IMR-90 (cell line): ENCODE measurements around the gene PLOD3. TPM values are rescaled to one million over a fixed set of nuclear protein-coding genes. Genes with fewer than 3 reads are reported as not detected.
"Not testable (repeated sequence)": the region's sequence is repeated elsewhere in the genome, so short reads cannot be mapped to it uniquely, and the experiment has no call there.

Experiments used
- ATAC-seq: fragments of 200-7000 bp; cut with Tn5 transposase; 2 replicates; pipeline ENCODE4 v1.9.1; 2020; ENCODE audit warnings: low read depth, mild to moderate bottlenecking, moderate library complexity
- BruUV-seq: library from RNA; stranded (reverse); fragments of 400-500 nt; replicated peaks from 2 replicates; lab custom pipeline; 2021; lab: Mats Ljungman, UMichigan
- CTCF ChIA-PET: fragments of 300-600 bp; formaldehyde crosslinking; extraction: SDS; loops from one replicate; lab custom pipeline; 2021; ENCODE audit warnings: antibody characterized with exemption; lab: Yijun Ruan, JAX
- POLR2A ChIA-PET: fragments of 300-600 bp; sonication (Branson Sonifier 250); formaldehyde crosslinking; loops from one replicate; lab custom pipeline; 2022; ENCODE audit warnings: antibody characterized with exemption; ENCODE audit not compliant: unreplicated experiment; lab: Charles Lee
- DNase-seq: peaks from one replicate; pipeline ENCODE4 v3.0.0; 2013
- H2AFZ ChIP-seq: replicated peaks from 2 replicates; pipeline ENCODE3; 2013; ENCODE audit warnings: low read length, mild to moderate bottlenecking; ENCODE audit not compliant: poor library complexity
- H2AK5ac ChIP-seq: 2 replicates; pipeline ENCODE4 v1.6.1; 2013; ENCODE audit warnings: low read depth, low read length, inconsistent platforms
- H2AK9ac ChIP-seq: replicated peaks from 2 replicates; pipeline ENCODE3; 2013; ENCODE audit warnings: mild to moderate bottlenecking, low read depth, low read length, moderate library complexity; ENCODE audit not compliant: poor library complexity
- H2BK120ac ChIP-seq: 2 replicates; pipeline ENCODE4 v1.6.1; 2013; ENCODE audit warnings: low read depth, low read length, inconsistent platforms
- H2BK15ac ChIP-seq: 3 replicates; pipeline ENCODE4 v1.6.1; 2013; ENCODE audit warnings: low read depth, low read length, inconsistent platforms
- H2BK20ac ChIP-seq: 2 replicates; pipeline ENCODE4 v1.6.1; 2013; ENCODE audit warnings: low read depth, mild to moderate bottlenecking, inconsistent platforms, low read length, moderate library complexity
- H2BK5ac ChIP-seq: 2 replicates; pipeline ENCODE4 v1.6.1; 2013; ENCODE audit warnings: mild to moderate bottlenecking, low read depth, low read length, inconsistent platforms; ENCODE audit not compliant: poor library complexity, severe bottlenecking
- H3K14ac ChIP-seq: replicated peaks from 2 replicates; pipeline ENCODE4 v1.6.1; 2013; ENCODE audit warnings: low read depth, low read length, inconsistent platforms
- H3K18ac ChIP-seq: 2 replicates; pipeline ENCODE4 v1.6.1; 2013; ENCODE audit warnings: low read depth, low read length, control low read depth
- H3K23ac ChIP-seq: 2 replicates; pipeline ENCODE4 v1.6.1; 2013; ENCODE audit warnings: low read depth, low read length, inconsistent platforms
- H3K27ac ChIP-seq: 2 replicates; pipeline ENCODE4 v1.5.1; 2013; ENCODE audit warnings: mild to moderate bottlenecking, control low read depth, low read length; ENCODE audit not compliant: insufficient read depth
- H3K27me3 ChIP-seq: 2 replicates; pipeline ENCODE4 v1.6.1; 2013; ENCODE audit warnings: low read length; ENCODE audit not compliant: control insufficient read depth, insufficient read depth
- H3K36me3 ChIP-seq: 2 replicates; pipeline ENCODE4 v1.6.1; 2013; ENCODE audit warnings: low read length, mixed read lengths; ENCODE audit not compliant: control insufficient read depth, insufficient read depth
- H3K4ac ChIP-seq: 2 replicates; pipeline ENCODE4 v1.6.1; 2013; ENCODE audit warnings: low read depth, low read length, inconsistent platforms
- H3K4me1 ChIP-seq: 2 replicates; pipeline ENCODE4 v1.6.1; 2013; ENCODE audit warnings: low read length, mixed read lengths; ENCODE audit not compliant: control insufficient read depth, insufficient read depth
- H3K4me2 ChIP-seq: 2 replicates; pipeline ENCODE4 v1.6.1; 2013; ENCODE audit warnings: low read depth, mild to moderate bottlenecking, control low read depth, low read length, moderate library complexity
- H3K4me3 ChIP-seq: 2 replicates; pipeline ENCODE4 v1.5.1; 2013; ENCODE audit warnings: low read depth, mild to moderate bottlenecking, control low read depth, low read length, moderate library complexity; ENCODE audit not compliant: insufficient read depth
- H3K56ac ChIP-seq: 2 replicates; pipeline ENCODE4 v1.6.1; 2013; ENCODE audit warnings: low read length, inconsistent platforms; ENCODE audit not compliant: insufficient read depth; ENCODE audit errors: extremely low read depth
- H3K79me1 ChIP-seq, 2 experiments: 2 replicates each; pipeline ENCODE4 v1.6.1; 2013; ENCODE audit warnings: low read length in 2 of 2, inconsistent platforms in 1 of 2, low read depth in 1 of 2
- H3K9ac ChIP-seq: 2 replicates; pipeline ENCODE4 v1.6.1; 2013; ENCODE audit warnings: low read depth, low read length, control low read depth
- H3K9me1 ChIP-seq: 2 replicates; pipeline ENCODE4 v1.6.1; 2013; ENCODE audit warnings: low read length, inconsistent platforms; ENCODE audit not compliant: insufficient read depth
- H3K9me3 ChIP-seq: 2 replicates; pipeline ENCODE4 v1.6.1; 2013; ENCODE audit warnings: low read length; ENCODE audit not compliant: control insufficient read depth, insufficient read depth
- H4K20me1 ChIP-seq: 2 replicates; pipeline ENCODE4 v1.6.1; 2013; ENCODE audit warnings: low read length, inconsistent platforms; ENCODE audit not compliant: insufficient read depth
- H4K5ac ChIP-seq: 2 replicates; pipeline ENCODE4 v1.6.1; 2013; ENCODE audit warnings: mild to moderate bottlenecking, low read depth, low read length, control low read depth
- H4K8ac ChIP-seq, 2 experiments: 2 replicates each; pipeline ENCODE4 v1.6.1; 2013; ENCODE audit warnings: low read depth in 2 of 2, low read length in 2 of 2, control low read depth in 1 of 2, inconsistent platforms in 1 of 2
- H4K91ac ChIP-seq: 2 replicates; pipeline ENCODE4 v1.6.1; 2013; ENCODE audit warnings: low read depth, low read length, inconsistent platforms; ENCODE audit not compliant: insufficient read depth
- WGBS, 2 experiments: methylation state at CpG; one replicate each; pipeline versions ENCODE4 v1.1.5 to v1.1.7; 2013; ENCODE audit warnings: missing lambda C conversion rate in 2 of 2; ENCODE audit not compliant: insufficient read length in 1 of 2; ENCODE audit errors: extremely low coverage in 2 of 2; 5-methylcytosine and 5-hydroxymethylcytosine counted together
- dilution Hi-C: fragments of 300-500 bp; cut with HindIII; formaldehyde crosslinking; loops from one replicate; pipeline ENCODE4 v1.14.3; 2018; ENCODE audit warnings: low sequenced_read_pairs; ENCODE audit not compliant: unreplicated experiment
- in situ Hi-C: fragments of 300-500 bp; cut with MboI; formaldehyde crosslinking; loops from 3 replicates; pipeline ENCODE4 v1.14.3; 2019; ENCODE audit warnings: low sequenced_read_pairs, inconsistent platforms, mixed read lengths
- intact Hi-C: fragments of 100-400 bp; cut with micrococcal nuclease; formaldehyde crosslinking; loops from 2 replicates; pipeline ENCODE4 v1.10.0; 2022
- polyA plus RNA-seq, 3 experiments: library from polyadenylated mRNA; depleted of rRNA; stranded (reverse); fragments of >200 nt; gene quantifications; 2 replicates each; pipeline ENCODE4 v1.2.3, GENCODE V29; 2012; ENCODE audit warnings: low replicate concordance in 1 of 3
- total RNA-seq: library from RNA; depleted of rRNA; stranded (reverse); fragments of >200 nt; gene quantifications from 2 replicates; pipeline ENCODE4 v1.2.3, GENCODE V29; 2012

Gene PLOD3
- total and polyA plus RNA-seq, 2 of the 4 experiments (the other 2 are of a cell fraction): 21.7 to 159 TPM

GRCh38 chr7:101199522-101199921 is 17.9 kb downstream of the PLOD3 start:
- H2BK5ac ChIP-seq, dilution Hi-C loops, H3K4ac ChIP-seq, H3K4me3 ChIP-seq, POLR2A ChIA-PET, H2BK15ac ChIP-seq, ATAC-seq, H2BK20ac ChIP-seq, H3K14ac ChIP-seq, in situ Hi-C loops, H3K79me1 ChIP-seq, H3K4me2 ChIP-seq, H3K9me1 ChIP-seq, H3K23ac ChIP-seq, intact Hi-C loops, H4K20me1 ChIP-seq, H3K36me3 ChIP-seq, DNase-seq, H3K18ac ChIP-seq, H2BK120ac ChIP-seq, H2AK9ac ChIP-seq, H3K9me3 ChIP-seq, H3K27ac ChIP-seq, H3K56ac ChIP-seq, H2AK5ac ChIP-seq, H4K5ac ChIP-seq, BruUV-seq, H3K9ac ChIP-seq, H2AFZ ChIP-seq, H4K91ac ChIP-seq, H3K4me1 ChIP-seq, H4K8ac ChIP-seq: not testable (repeated sequence)
- WGBS, 2 experiments: no CpG with 5 or more reads among the region's 10 CpGs
- CTCF ChIA-PET: interaction anchor here (0.6 to 0.7 kb wide), 2 partner anchors 18 to 55 kb away, joined by 3 to 5 read pairs; partner anchors contain the start of gene PLOD3
- H3K27me3 ChIP-seq: peaks cover 48% of the 10 kb centered on the region
